HL-60 (cell line): ENCODE results near the gene TTC39B.

Experiments
- DNase-seq, 2 experiments: peaks; one replicate each; pipeline ENCODE4 v3.0.0-alpha.2; 2010 to 2020; ENCODE audit warnings: low read depth in 1 of 2, low spot score in 1 of 2
- H3K27ac ChIP-seq: fragments of 250-450 bp; sonication (Bioruptor Pico); replicated peaks from 2 replicates; pipeline ENCODE4 v1.5.1; 2020; ENCODE audit warnings: mild to moderate bottlenecking, moderate library complexity
- H3K27me3 ChIP-seq: fragments of 250-450 bp; sonication (Bioruptor Pico); 2 replicates; pipeline ENCODE4 v1.5.1; 2021; ENCODE audit warnings: mild to moderate bottlenecking, moderate library complexity; ENCODE audit not compliant: insufficient read depth, poor library complexity, severe bottlenecking
- H3K4me3 ChIP-seq: replicated peaks from 2 replicates; pipeline ENCODE4 v1.5.1; 2011; ENCODE audit warnings: mild to moderate bottlenecking, control low read depth, low read length; ENCODE audit not compliant: insufficient read depth
- CTCF ChIP-seq: IDR thresholded peaks from one replicate; pipeline ENCODE4 v1.5.1; 2011; ENCODE audit warnings: low read length, control low read depth, inconsistent platforms; ENCODE audit not compliant: insufficient read depth
- GABPA ChIP-seq: IDR thresholded peaks from 2 replicates; pipeline ENCODE4 v1.6.1; 2012; ENCODE audit warnings: low read depth
- POLR2AphosphoS5 ChIP-seq: IDR thresholded peaks from 2 replicates; pipeline ENCODE4 v1.6.1; 2012; ENCODE audit warnings: low read depth
- REST ChIP-seq: IDR thresholded peaks from 2 replicates; pipeline ENCODE4 v1.6.1; 2012; ENCODE audit warnings: low read depth; ENCODE audit not compliant: insufficient replicate concordance
- SPI1 ChIP-seq: IDR thresholded peaks from 2 replicates; pipeline ENCODE4 v1.6.1; 2012; ENCODE audit warnings: low read depth, mild to moderate bottlenecking, borderline replicate concordance

Gene TTC39B

GRCh38 chr9:15218994-15219393 lies 88.0 kb downstream of the TTC39B start:
- H3K27me3 ChIP-seq, result no peaks in the 10 kb centered on the region
- H3K27ac ChIP-seq, result no peak overlapping the region
- no peak for TF ChIP-seq SPI1
- no peak for TF ChIP-seq REST
- TF ChIP-seq CTCF, result no peak
- no peak for TF ChIP-seq GABPA
- no peak for TF ChIP-seq POLR2AphosphoS5
- H3K4me3 ChIP-seq, result no peak overlapping the region
- no peak for DNase-seq

- Histone ChIP-seq H3K27ac (no peak overlapping the region), H3K4me3 (no peak overlapping the region), H3K27me3 (no peaks in the 10 kb centered on the region)
- no peak for TF ChIP-seq POLR2AphosphoS5
- TF ChIP-seq REST, result no peak
- no peak for TF ChIP-seq GABPA
- no peak for TF ChIP-seq CTCF
- no peak for TF ChIP-seq SPI1
- DNase-seq, result no peak
Measured at GRCh38 chr9:15213249-15213648, 93.8 kb downstream of the TTC39B start.

GRCh38 chr9:15211815-15212495 lies 95.1 kb downstream of the TTC39B start:
- H3K27ac ChIP-seq, result no peak overlapping the region
- TF ChIP-seq CTCF (no peak), GABPA (no peak), SPI1 (no peak), POLR2AphosphoS5 (no peak)
- DNase-seq, result no peak
- H3K27me3 ChIP-seq, result no peaks in the 10 kb centered on the region
- H3K4me3 ChIP-seq, result no peak overlapping the region
